Astrocyte of the cerebellum (primary cell): ENCODE measurements around the gene LEF1.

Experiments
- DNase-seq: peaks from one replicate; pipeline ENCODE4 v3.0.0-alpha.2; 2011; ENCODE audit warnings: low read depth
- H3K4me3 ChIP-seq: 2 replicates; pipeline ENCODE4 v1.5.1; 2011; ENCODE audit warnings: mild to moderate bottlenecking, low read depth, low read length, moderate library complexity
- CTCF ChIP-seq: IDR thresholded peaks from 2 replicates; pipeline ENCODE4 v1.5.1; 2012; ENCODE audit warnings: low read length, low read depth, moderate library complexity, mild to moderate bottlenecking; ENCODE audit errors: missing control alignments
- in situ Hi-C: cut with HindIII; loops from 2 replicates; pipeline ENCODE4 v1.10.0; 2017; ENCODE audit warnings: low sequenced_read_pairs

The LEF1 gene

GRCh38 chr4:108172753-108173598 lies 4.2 kb upstream of the LEF1 start:
- no peak for TF ChIP-seq CTCF

GRCh38 chr4:108172231-108172752 lies 3.6 kb upstream of the LEF1 start:
- peak overlapping the region; percentile 49 for H3K4me3 ChIP-seq
- DNase-seq: no peak

More at GRCh38 chr4:108172753-108173598, 4.2 kb upstream of the LEF1 start:
- DNase-seq: peak; percentile 52
- H3K4me3 ChIP-seq: peak overlapping the region; percentile 49
- in situ Hi-C loops: no loop called here

GRCh38 chr4:108171339-108172230 lies 2.9 kb upstream of the LEF1 start:
- no peak overlapping the region for H3K4me3 ChIP-seq
- no peak for TF ChIP-seq CTCF
- in situ Hi-C loops: no loop called here
- DNase-seq: no peak

More at GRCh38 chr4:108172231-108172752, 3.6 kb upstream of the LEF1 start:
- TF ChIP-seq CTCF: no peak
- in situ Hi-C loops: no loop called here

- DNase-seq: no peak
- in situ Hi-C loops: no loop called here
- H3K4me3 ChIP-seq: no peak overlapping the region
- no peak for TF ChIP-seq CTCF
These were observed 2.1 kb upstream of the LEF1 start for GRCh38 chr4:108170631-108171338.

- TF ChIP-seq CTCF: no peak
- H3K4me3 ChIP-seq: no peak overlapping the region
- DNase-seq: no peak
- in situ Hi-C loops: no loop called here
These were observed 932 bp upstream of the LEF1 start for GRCh38 chr4:108169664-108170063.
